ENCODE data around the gene STXBP5L.

Gene STXBP5L

GRCh38 chr3:121063628-121064027 lies 155.6 kb downstream of the STXBP5L start:
- TF ChIP-seq USF1 (IDR thresholded peaks at IDR 0.05), result no peak

- TF ChIP-seq USF1 (IDR thresholded peaks at IDR 0.05) (no peak), FOXM1 (IDR thresholded peaks at IDR 0.05; ENCODE audit: borderline replicate concordance, low read depth) (no peak), TEAD4 (IDR thresholded peaks at IDR 0.05) (no peak), TCF12 (IDR thresholded peaks at IDR 0.05; ENCODE audit: low read depth) (no peak), ZBTB7A (IDR thresholded peaks at IDR 0.05; ENCODE audit: low read depth) (no peak), NFIC (IDR thresholded peaks at IDR 0.05) (no peak), REST (IDR thresholded peaks at IDR 0.05; ENCODE audit: low read depth) (no peak), CEBPB (IDR thresholded peaks at IDR 0.05) (no peak), CREB1 (IDR thresholded peaks at IDR 0.05; ENCODE audit: low read depth) (no peak), EP300 (IDR thresholded peaks at IDR 0.05; ENCODE audit: borderline replicate concordance) (no peak), EGR1 (IDR thresholded peaks at IDR 0.05) (no peak), YY1 (IDR thresholded peaks at IDR 0.05; ENCODE audit: low read depth) (no peak), MAX (IDR thresholded peaks at IDR 0.05) (no peak), TAF1 (IDR thresholded peaks at IDR 0.05; ENCODE audit: low read depth) (no peak), RAD21 (IDR thresholded peaks at IDR 0.05; ENCODE audit: low read depth) (no peak)
Observed at GRCh38 chr3:121064121-121064520, 156.1 kb downstream of the STXBP5L start.

GRCh38 chr3:121072133-121072532 lies 164.1 kb downstream of the STXBP5L start:
- no peak for TF ChIP-seq RAD21 (IDR thresholded peaks at IDR 0.05; ENCODE audit: low read depth)
- no peak for TF ChIP-seq NFIC (IDR thresholded peaks at IDR 0.05)
- TF ChIP-seq YY1 (IDR thresholded peaks at IDR 0.05; ENCODE audit: low read depth), result no peak
- no peak for TF ChIP-seq MAX (IDR thresholded peaks at IDR 0.05)
- no peak for TF ChIP-seq TEAD4 (IDR thresholded peaks at IDR 0.05)
- no peak for TF ChIP-seq CREB1 (IDR thresholded peaks at IDR 0.05; ENCODE audit: low read depth)
- TF ChIP-seq TAF1 (IDR thresholded peaks at IDR 0.05; ENCODE audit: low read depth), result no peak
- no peak for TF ChIP-seq ZBTB7A (IDR thresholded peaks at IDR 0.05; ENCODE audit: low read depth)
- no peak for TF ChIP-seq REST (IDR thresholded peaks at IDR 0.05; ENCODE audit: low read depth)
- TF ChIP-seq CEBPB (IDR thresholded peaks at IDR 0.05), result no peak
- TF ChIP-seq USF1 (IDR thresholded peaks at IDR 0.05), result no peak
- no peak for TF ChIP-seq EP300 (IDR thresholded peaks at IDR 0.05; ENCODE audit: borderline replicate concordance)

DNA sequence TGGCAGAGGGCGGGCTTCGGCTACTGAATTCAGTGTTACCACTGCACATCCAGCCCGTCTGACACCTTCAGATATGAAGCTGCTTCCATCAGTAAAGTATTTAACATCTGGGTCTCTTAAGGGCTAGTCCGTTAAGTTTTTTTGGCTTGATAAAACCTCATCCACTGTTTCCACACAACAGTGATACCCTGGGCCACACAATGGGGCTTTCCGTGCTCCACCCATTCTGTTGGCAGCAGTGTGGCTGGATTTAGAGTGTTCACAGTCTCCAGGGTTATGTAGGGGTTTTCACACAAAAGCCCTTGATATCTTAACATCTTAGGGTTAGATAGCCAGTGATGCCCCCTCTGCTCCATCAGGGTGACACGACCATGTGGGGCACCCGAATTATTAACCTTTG lies 165.0 kb downstream of the STXBP5L start:
- no peak for TF ChIP-seq USF1 (IDR thresholded peaks at IDR 0.05)
- TF ChIP-seq CREB1 (IDR thresholded peaks at IDR 0.05; ENCODE audit: low read depth), result no peak
- no peak for TF ChIP-seq CEBPB (IDR thresholded peaks at IDR 0.05)
- no peak for TF ChIP-seq RAD21 (IDR thresholded peaks at IDR 0.05; ENCODE audit: low read depth)
- TF ChIP-seq EGR1 (IDR thresholded peaks at IDR 0.05), result no peak
- no peak for TF ChIP-seq FOXM1 (IDR thresholded peaks at IDR 0.05; ENCODE audit: borderline replicate concordance, low read depth)
- TF ChIP-seq EP300 (IDR thresholded peaks at IDR 0.05; ENCODE audit: borderline replicate concordance), result no peak

DNA sequence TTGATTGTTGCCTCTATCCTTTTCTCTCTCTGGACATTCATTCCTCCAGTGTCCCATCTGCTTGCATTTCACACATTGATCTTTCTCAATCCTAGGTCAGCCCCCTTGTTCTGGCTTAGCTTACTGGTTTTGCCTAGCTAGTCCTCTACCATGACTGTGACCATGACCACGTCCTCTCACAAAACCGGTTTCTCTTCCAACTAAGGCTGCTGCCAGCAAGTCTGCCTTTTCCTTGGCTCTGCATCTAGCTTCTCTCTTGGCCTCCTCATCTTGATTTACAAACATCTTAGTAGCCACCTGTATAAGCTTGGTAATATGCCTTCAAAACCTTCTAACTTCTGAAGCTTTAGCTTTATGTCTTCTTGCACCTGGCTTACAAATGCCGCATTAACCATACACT lies 167.2 kb downstream of the STXBP5L start:
- no peak for TF ChIP-seq NFIC (IDR thresholded peaks at IDR 0.05)
- TF ChIP-seq CEBPB (IDR thresholded peaks at IDR 0.05), result no peak
- TF ChIP-seq ZBTB7A (IDR thresholded peaks at IDR 0.05; ENCODE audit: low read depth), result no peak
- TF ChIP-seq EGR1 (IDR thresholded peaks at IDR 0.05), result no peak
- TF ChIP-seq FOXM1 (IDR thresholded peaks at IDR 0.05; ENCODE audit: borderline replicate concordance, low read depth), result no peak
- TF ChIP-seq USF1 (IDR thresholded peaks at IDR 0.05), result no peak
- TF ChIP-seq EP300 (IDR thresholded peaks at IDR 0.05; ENCODE audit: borderline replicate concordance), result no peak
- TF ChIP-seq RAD21 (IDR thresholded peaks at IDR 0.05; ENCODE audit: low read depth), result no peak
- TF ChIP-seq CREB1 (IDR thresholded peaks at IDR 0.05; ENCODE audit: low read depth), result no peak
- TF ChIP-seq REST (IDR thresholded peaks at IDR 0.05; ENCODE audit: low read depth), result no peak
- TF ChIP-seq TEAD4 (IDR thresholded peaks at IDR 0.05), result no peak
- TF ChIP-seq MAX (IDR thresholded peaks at IDR 0.05), result no peak
- no peak for TF ChIP-seq YY1 (IDR thresholded peaks at IDR 0.05; ENCODE audit: low read depth)
- no peak for TF ChIP-seq TAF1 (IDR thresholded peaks at IDR 0.05; ENCODE audit: low read depth)
- TF ChIP-seq TCF12 (IDR thresholded peaks at IDR 0.05; ENCODE audit: low read depth), result no peak

Data from Ishikawa (cell line).